OCI-LY7 (cell line): Measurements from ENCODE around the gene POC1A.

Experiments used
- EZH2phosphoT487 ChIP-seq: fragments of 200-600 bp; sonication (generic); IDR thresholded peaks from 2 replicates; pipeline ENCODE4 v1.6.1; 2018; ENCODE audit warnings: low read depth, borderline replicate concordance, mild to moderate bottlenecking, mixed run types, antibody characterized with exemption, low read length, moderate library complexity, mixed read lengths
- TF ChIP-seq, protein P1 (sequence below): fragments of 200-600 bp; sonication (generic); conservative IDR thresholded peaks from 2 replicates; pipeline ENCODE4 v1.5.1; 2014; ENCODE audit warnings: mild to moderate bottlenecking, antibody characterized with exemption, low read length, moderate library complexity, mixed read lengths

DNA sequence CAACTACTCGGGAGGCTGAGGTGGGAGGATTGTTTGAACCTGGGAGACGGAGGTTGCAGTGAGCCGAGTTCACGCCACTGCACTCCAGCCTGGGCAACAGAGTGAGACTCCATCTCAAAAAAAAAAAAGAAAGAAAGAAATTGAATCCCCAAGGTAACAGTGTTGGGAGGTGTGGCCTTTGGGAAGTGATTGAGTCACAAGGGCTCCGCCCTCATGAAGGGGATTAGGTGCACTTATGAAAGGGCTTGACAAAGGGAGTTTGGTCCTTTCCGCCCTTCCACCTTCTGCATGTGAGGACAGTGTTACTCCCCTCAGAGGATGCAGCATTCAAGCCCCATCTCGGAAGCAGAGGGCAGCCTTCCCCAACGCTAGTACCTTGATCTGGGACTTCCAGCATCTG, 21.3 kb downstream of the POC1A start:
- TF ChIP-seq, protein P1, sequence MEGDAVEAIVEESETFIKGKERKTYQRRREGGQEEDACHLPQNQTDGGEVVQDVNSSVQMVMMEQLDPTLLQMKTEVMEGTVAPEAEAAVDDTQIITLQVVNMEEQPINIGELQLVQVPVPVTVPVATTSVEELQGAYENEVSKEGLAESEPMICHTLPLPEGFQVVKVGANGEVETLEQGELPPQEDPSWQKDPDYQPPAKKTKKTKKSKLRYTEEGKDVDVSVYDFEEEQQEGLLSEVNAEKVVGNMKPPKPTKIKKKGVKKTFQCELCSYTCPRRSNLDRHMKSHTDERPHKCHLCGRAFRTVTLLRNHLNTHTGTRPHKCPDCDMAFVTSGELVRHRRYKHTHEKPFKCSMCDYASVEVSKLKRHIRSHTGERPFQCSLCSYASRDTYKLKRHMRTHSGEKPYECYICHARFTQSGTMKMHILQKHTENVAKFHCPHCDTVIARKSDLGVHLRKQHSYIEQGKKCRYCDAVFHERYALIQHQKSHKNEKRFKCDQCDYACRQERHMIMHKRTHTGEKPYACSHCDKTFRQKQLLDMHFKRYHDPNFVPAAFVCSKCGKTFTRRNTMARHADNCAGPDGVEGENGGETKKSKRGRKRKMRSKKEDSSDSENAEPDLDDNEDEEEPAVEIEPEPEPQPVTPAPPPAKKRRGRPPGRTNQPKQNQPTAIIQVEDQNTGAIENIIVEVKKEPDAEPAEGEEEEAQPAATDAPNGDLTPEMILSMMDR: no peak
- no peak for TF ChIP-seq EZH2phosphoT487
